HEK293 (cell line): ENCODE results near the gene RASGRP1.

ENCODE experiments used
- CTCF ChIA-PET: fragments of 350-600 bp; formaldehyde crosslinking; extraction: SDS; loops from one replicate; lab custom pipeline; 2021; ENCODE audit warnings: antibody characterized with exemption; lab: Yijun Ruan, JAX
- POLR2A ChIA-PET: fragments of 300-600 bp; formaldehyde crosslinking; extraction: SDS; loops from one replicate; lab custom pipeline; 2020; ENCODE audit warnings: antibody characterized with exemption, inconsistent platforms; lab: Yijun Ruan, JAX
- H3K27ac ChIP-seq: fragments of 200-500 bp; sonication (Bioruptor generic); 2 replicates; pipeline ENCODE4 v1.5.1; 2014; ENCODE audit warnings: low read depth, low read length, control low read depth, inconsistent platforms; ENCODE audit errors: extremely low read depth
- H3K36me3 ChIP-seq, 2 experiments: fragments of 200-500 bp in 1 of 2; sonication (Bioruptor generic) in 1 of 2; 1 replicate in 1 of 2; 2 replicates in 1 of 2; pipeline ENCODE4 v1.5.1; 2014 to 2017; ENCODE audit warnings: inconsistent platforms in 2 of 2, low read length in 2 of 2; ENCODE audit not compliant: control insufficient read depth in 2 of 2, insufficient read depth in 1 of 2
- H3K4me1 ChIP-seq: fragments of 200-500 bp; sonication (Bioruptor generic); 2 replicates; pipeline ENCODE4 v1.5.1; 2014; ENCODE audit warnings: mild to moderate bottlenecking, low read length, inconsistent platforms; ENCODE audit not compliant: control insufficient read depth, insufficient read depth
- H3K4me3 ChIP-seq: 2 replicates; pipeline ENCODE4 v1.5.1; 2011; ENCODE audit warnings: low read depth, mild to moderate bottlenecking, control low read depth, low read length, moderate library complexity
- H3K9me3 ChIP-seq: fragments of 200-500 bp; sonication (Bioruptor generic); 2 replicates; pipeline ENCODE4 v1.5.1; 2014; ENCODE audit warnings: low read depth, low read length, inconsistent platforms; ENCODE audit not compliant: control insufficient read depth, insufficient read depth
- GLI2 ChIP-seq: fragments of 450-650 bp; formaldehyde crosslinking; IDR thresholded peaks from 2 replicates; pipeline ENCODE4; 2017; ENCODE audit warnings: missing biosample characterization, missing genetic modification characterization, low read depth, borderline replicate concordance
- GLI4 ChIP-seq: fragments of 450-650 bp; formaldehyde crosslinking; IDR thresholded peaks from 2 replicates; pipeline ENCODE4 v1.5.1; 2016; ENCODE audit warnings: missing biosample characterization, missing genetic modification characterization
- HOXD13 ChIP-seq: sonication (generic); formaldehyde crosslinking; IDR thresholded peaks from 2 replicates; pipeline ENCODE4 v1.8.0; 2022; ENCODE audit warnings: missing genetic modification reagents, borderline replicate concordance
- PRDM1 ChIP-seq: fragments of 450-650 bp; formaldehyde crosslinking; IDR thresholded peaks from 2 replicates; pipeline ENCODE4; 2016; ENCODE audit warnings: missing biosample characterization, missing genetic modification characterization
- ZNF157 ChIP-seq: fragments of 450-650 bp; formaldehyde crosslinking; IDR thresholded peaks from 2 replicates; pipeline ENCODE4 v1.5.1; 2016; ENCODE audit warnings: missing biosample characterization, missing genetic modification characterization
- ZNF274 ChIP-seq, 2 experiments: fragments of 200-500 bp in 1 of 2; fragments of 450-650 bp in 1 of 2; sonication (Bioruptor generic) in 1 of 2; formaldehyde crosslinking in 1 of 2; IDR thresholded peaks; 2 replicates each; pipeline versions ENCODE4 v1.5.1 to v1.6.1; 2014 to 2016; ENCODE audit warnings: borderline replicate concordance in 1 of 2, inconsistent platforms in 1 of 2, low read length in 1 of 2, missing biosample characterization in 1 of 2, missing genetic modification characterization in 1 of 2
- ZNF292 ChIP-seq: fragments of 450-650 bp; formaldehyde crosslinking; IDR thresholded peaks from 2 replicates; pipeline ENCODE4 v1.5.1; 2016; ENCODE audit warnings: low read depth, missing biosample characterization, missing genetic modification characterization, borderline replicate concordance
- ZNF324 ChIP-seq: fragments of 450-650 bp; formaldehyde crosslinking; IDR thresholded peaks from 2 replicates; pipeline ENCODE4 v1.5.1; 2016; ENCODE audit warnings: missing biosample characterization, missing genetic modification characterization
- ZNF501 ChIP-seq: fragments of 450-650 bp; formaldehyde crosslinking; IDR thresholded peaks from 2 replicates; pipeline ENCODE4 v1.5.1; 2016; ENCODE audit warnings: missing biosample characterization, missing genetic modification characterization
- ZNF707 ChIP-seq: fragments of 450-650 bp; formaldehyde crosslinking; IDR thresholded peaks from 2 replicates; pipeline ENCODE4 v1.5.1; 2016; ENCODE audit warnings: missing biosample characterization, missing genetic modification characterization
- ZNF785 ChIP-seq: fragments of 450-650 bp; formaldehyde crosslinking; IDR thresholded peaks from 2 replicates; pipeline ENCODE4 v1.5.1; 2016; ENCODE audit warnings: missing biosample characterization, missing genetic modification characterization
- ZSCAN23 ChIP-seq: fragments of 450-650 bp; formaldehyde crosslinking; IDR thresholded peaks from 2 replicates; pipeline ENCODE4 v1.5.1; 2016; ENCODE audit warnings: missing biosample characterization, missing genetic modification characterization
- TF ChIP-seq, protein P1 (sequence below): fragments of 450-650 bp; formaldehyde crosslinking; IDR thresholded peaks from 2 replicates; pipeline ENCODE4 v1.5.1; 2016; ENCODE audit warnings: missing biosample characterization, missing genetic modification characterization
- TF ChIP-seq, protein P2 (sequence below): fragments of 450-650 bp; formaldehyde crosslinking; IDR thresholded peaks from 2 replicates; pipeline ENCODE4 v1.5.1; 2016; ENCODE audit warnings: missing biosample characterization, missing genetic modification characterization, low read depth
- TF ChIP-seq, protein P3 (sequence below): fragments of 450-650 bp; formaldehyde crosslinking; IDR thresholded peaks from 2 replicates; pipeline ENCODE4 v1.5.1; 2016; ENCODE audit warnings: missing biosample characterization, missing genetic modification characterization
- TF ChIP-seq, protein P4 (sequence below): fragments of 450-650 bp; formaldehyde crosslinking; IDR thresholded peaks from 2 replicates; pipeline ENCODE4 v1.5.1; 2016; ENCODE audit warnings: missing biosample characterization, missing genetic modification characterization

Gene RASGRP1

DNA sequence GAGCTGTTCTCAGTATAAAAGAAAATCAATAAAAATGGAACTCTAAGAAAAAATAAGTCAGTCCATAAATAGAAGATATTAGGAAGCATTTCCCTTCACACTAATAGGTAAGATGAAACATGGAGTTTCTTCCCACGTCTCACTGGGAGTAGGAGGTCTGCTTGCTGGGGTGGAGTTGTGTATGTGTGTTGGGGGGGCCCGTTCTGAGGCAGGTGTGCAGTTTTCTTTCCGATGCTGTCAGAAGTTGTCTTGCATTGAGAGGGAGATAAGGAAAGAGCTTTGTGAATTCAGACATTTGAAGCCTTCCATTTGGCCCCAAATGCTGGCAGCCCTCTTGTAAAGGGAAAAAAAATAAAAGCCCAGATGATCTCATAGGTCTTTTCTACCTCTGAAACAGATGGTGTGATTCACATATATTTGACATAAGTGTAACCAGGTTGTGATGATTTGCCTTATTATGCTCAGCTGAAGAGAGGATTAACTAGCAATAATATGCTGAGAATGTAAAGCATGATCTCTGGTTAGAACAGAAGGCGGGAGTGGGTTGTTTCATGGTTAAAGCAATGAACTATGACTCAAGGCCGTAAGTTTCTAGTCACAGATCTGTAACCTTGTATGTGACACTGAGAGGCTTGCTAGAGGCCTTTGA, 8.8 kb downstream of the RASGRP1 start:
- ChIA-PET CTCF (interaction anchor here (1.0 kb wide), 1 partner anchor 8 kb away, joined by 3 read pairs; no protein-coding TSS in a partner anchor), POLR2A (no interaction called here)

DNA sequence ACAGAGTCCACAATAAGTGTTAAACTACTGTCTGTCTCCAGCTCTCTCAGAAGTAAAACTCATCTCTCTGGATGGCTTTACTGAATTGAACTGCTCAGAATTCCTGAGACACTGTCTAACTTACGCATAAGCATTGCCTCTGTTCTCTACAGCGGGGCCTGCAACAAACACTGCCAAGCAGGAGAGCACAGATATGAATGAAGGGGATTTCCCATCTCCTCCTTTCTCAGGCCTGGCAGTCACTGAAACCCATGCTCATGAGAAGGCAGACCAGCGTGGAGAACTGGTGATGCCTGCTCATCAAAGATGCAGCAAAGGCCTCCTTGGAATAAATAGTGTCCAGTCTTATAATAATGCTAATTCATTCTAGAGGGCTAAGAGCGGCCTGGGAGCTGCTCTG, 10.3 kb downstream of the RASGRP1 start:
- no peak for TF ChIP-seq ZNF274 (IDR thresholded peaks at IDR 0.05; ENCODE audit: low read length)
- TF ChIP-seq ZNF274 (tag by site-specific recombination; IDR thresholded peaks at IDR 0.05; ENCODE audit: borderline replicate concordance): no peak
- TF ChIP-seq HOXD13 (CRISPR knock-in tag): no peak
- TF ChIP-seq ZNF785 (tag by site-specific recombination): no peak
- ChIA-PET POLR2A (no interaction called here), CTCF (interaction anchor here (4.2 kb wide), 1 partner anchor 9 kb away, joined by 25 read pairs; the partner anchor contains the start of gene RASGRP1)
- Histone ChIP-seq H3K27ac (no peak overlapping the region), H3K9me3 (no peaks in the 10 kb centered on the region), H3K4me3 (no peak overlapping the region), H3K4me1 (no peaks in the 10 kb centered on the region), H3K36me3 (no peaks in the 10 kb centered on the region)

More for the DNA sequence above, 8.8 kb downstream of the RASGRP1 start:
- no peaks in the 10 kb centered on the region for H3K36me3 ChIP-seq
- no peak overlapping the region for H3K27ac ChIP-seq
- no peak overlapping the region for H3K4me3 ChIP-seq
- TF ChIP-seq ZNF292 (tag by site-specific recombination): no peak
- no peak for TF ChIP-seq GLI4
- TF ChIP-seq, protein P1, sequence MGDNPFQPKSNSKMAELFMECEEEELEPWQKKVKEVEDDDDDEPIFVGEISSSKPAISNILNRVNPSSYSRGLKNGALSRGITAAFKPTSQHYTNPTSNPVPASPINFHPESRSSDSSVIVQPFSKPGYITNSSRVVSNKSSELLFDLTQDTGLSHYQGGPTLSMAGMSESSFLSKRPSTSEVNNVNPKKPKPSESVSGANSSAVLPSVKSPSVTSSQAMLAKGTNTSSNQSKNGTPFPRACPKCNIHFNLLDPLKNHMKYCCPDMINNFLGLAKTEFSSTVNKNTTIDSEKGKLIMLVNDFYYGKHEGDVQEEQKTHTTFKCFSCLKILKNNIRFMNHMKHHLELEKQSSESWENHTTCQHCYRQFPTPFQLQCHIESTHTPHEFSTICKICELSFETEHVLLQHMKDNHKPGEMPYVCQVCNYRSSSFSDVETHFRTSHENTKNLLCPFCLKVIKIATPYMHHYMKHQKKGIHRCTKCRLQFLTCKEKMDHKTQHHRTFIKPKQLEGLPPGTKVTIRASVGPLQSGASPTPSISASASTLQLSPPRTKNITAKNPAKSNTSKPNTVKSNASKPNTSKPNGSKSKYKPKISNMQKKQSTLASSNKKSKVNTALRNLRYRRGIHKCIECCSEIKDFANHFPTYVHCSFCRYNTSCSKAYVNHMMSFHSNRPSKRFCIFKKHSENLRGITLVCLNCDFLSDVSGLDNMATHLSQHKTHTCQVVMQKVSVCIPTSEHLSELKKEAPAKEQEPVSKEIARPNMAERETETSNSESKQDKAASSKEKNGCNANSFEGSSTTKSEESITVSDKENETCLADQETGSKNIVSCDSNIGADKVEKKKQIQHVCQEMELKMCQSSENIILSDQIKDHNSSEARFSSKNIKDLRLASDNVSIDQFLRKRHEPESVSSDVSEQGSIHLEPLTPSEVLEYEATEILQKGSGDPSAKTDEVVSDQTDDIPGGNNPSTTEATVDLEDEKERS (tag by site-specific recombination): no peak
- TF ChIP-seq ZSCAN23 (tag by site-specific recombination): no peak
- TF ChIP-seq ZNF324: no peak
- TF ChIP-seq, protein P2, sequence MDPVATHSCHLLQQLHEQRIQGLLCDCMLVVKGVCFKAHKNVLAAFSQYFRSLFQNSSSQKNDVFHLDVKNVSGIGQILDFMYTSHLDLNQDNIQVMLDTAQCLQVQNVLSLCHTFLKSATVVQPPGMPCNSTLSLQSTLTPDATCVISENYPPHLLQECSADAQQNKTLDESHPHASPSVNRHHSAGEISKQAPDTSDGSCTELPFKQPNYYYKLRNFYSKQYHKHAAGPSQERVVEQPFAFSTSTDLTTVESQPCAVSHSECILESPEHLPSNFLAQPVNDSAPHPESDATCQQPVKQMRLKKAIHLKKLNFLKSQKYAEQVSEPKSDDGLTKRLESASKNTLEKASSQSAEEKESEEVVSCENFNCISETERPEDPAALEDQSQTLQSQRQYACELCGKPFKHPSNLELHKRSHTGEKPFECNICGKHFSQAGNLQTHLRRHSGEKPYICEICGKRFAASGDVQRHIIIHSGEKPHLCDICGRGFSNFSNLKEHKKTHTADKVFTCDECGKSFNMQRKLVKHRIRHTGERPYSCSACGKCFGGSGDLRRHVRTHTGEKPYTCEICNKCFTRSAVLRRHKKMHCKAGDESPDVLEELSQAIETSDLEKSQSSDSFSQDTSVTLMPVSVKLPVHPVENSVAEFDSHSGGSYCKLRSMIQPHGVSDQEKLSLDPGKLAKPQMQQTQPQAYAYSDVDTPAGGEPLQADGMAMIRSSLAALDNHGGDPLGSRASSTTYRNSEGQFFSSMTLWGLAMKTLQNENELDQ (tag by site-specific recombination): no peak
- no peak for TF ChIP-seq GLI2 (tag by site-specific recombination)
- TF ChIP-seq ZNF501 (tag by site-specific recombination): no peak
- TF ChIP-seq, protein P3, sequence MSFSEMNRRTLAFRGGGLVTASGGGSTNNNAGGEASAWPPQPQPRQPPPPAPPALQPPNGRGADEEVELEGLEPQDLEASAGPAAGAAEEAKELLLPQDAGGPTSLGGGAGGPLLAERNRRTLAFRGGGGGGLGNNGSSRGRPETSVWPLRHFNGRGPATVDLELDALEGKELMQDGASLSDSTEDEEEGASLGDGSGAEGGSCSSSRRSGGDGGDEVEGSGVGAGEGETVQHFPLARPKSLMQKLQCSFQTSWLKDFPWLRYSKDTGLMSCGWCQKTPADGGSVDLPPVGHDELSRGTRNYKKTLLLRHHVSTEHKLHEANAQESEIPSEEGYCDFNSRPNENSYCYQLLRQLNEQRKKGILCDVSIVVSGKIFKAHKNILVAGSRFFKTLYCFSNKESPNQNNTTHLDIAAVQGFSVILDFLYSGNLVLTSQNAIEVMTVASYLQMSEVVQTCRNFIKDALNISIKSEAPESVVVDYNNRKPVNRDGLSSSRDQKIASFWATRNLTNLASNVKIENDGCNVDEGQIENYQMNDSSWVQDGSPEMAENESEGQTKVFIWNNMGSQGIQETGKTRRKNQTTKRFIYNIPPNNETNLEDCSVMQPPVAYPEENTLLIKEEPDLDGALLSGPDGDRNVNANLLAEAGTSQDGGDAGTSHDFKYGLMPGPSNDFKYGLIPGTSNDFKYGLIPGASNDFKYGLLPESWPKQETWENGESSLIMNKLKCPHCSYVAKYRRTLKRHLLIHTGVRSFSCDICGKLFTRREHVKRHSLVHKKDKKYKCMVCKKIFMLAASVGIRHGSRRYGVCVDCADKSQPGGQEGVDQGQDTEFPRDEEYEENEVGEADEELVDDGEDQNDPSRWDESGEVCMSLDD (tag by site-specific recombination): no peak
- TF ChIP-seq ZNF707 (tag by site-specific recombination): no peak
- TF ChIP-seq, protein P4, sequence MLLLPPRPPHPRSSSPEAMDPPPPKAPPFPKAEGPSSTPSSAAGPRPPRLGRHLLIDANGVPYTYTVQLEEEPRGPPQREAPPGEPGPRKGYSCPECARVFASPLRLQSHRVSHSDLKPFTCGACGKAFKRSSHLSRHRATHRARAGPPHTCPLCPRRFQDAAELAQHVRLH (tag by site-specific recombination): no peak
- no peak for TF ChIP-seq ZNF157
- no peak for TF ChIP-seq PRDM1 (tag by site-specific recombination)
- H3K4me1 ChIP-seq: no peaks in the 10 kb centered on the region
- H3K9me3 ChIP-seq: no peaks in the 10 kb centered on the region
